A204.1 (cell line): ENCODE measurements around the gene TIMP2.
A peak's percentile ranks its signal among the peaks of the same experiment; 100 is the strongest.

Experiments used
- FAIRE-seq: peaks from 2 replicates; lab custom pipeline; 2012; peaks lifted over from hg19 to GRCh38; lab: Jason Lieb, UNC

TIMP2 gene

GRCh38 chr17:78865682-78866390 is 59.4 kb downstream of the TIMP2 start:
- peak; percentile 51 for FAIRE-seq

- no peak for FAIRE-seq
Observed at GRCh38 chr17:78864117-78864516, 61.1 kb downstream of the TIMP2 start.

- no peak for FAIRE-seq
Observed at GRCh38 chr17:78862073-78863023, 62.8 kb downstream of the TIMP2 start.

GRCh38 chr17:78861229-78861628 is 64.0 kb downstream of the TIMP2 start:
- FAIRE-seq: no peak

- FAIRE-seq: no peak
Observed at GRCh38 chr17:78859051-78859450, 66.1 kb downstream of the TIMP2 start.

GRCh38 chr17:78857266-78857665 is 67.9 kb downstream of the TIMP2 start:
- no peak for FAIRE-seq

GRCh38 chr17:78855561-78856165 is 69.5 kb downstream of the TIMP2 start:
- no peak for FAIRE-seq

- no peak for FAIRE-seq
Observed at GRCh38 chr17:78854508-78854907, 70.7 kb downstream of the TIMP2 start.

- FAIRE-seq: no peak
Observed at GRCh38 chr17:78853926-78854394, 71.2 kb downstream of the TIMP2 start.

- no peak for FAIRE-seq
Observed at GRCh38 chr17:78852709-78853121, 72.5 kb downstream of the TIMP2 start.

- no peak for FAIRE-seq
Observed at GRCh38 chr17:78849026-78849425, 76.2 kb downstream of the TIMP2 start.

GRCh38 chr17:78847052-78847451 is 78.1 kb downstream of the TIMP2 start:
- peak; percentile 81 for FAIRE-seq

- no peak for FAIRE-seq
Observed at GRCh38 chr17:78844301-78845005, 80.7 kb downstream of the TIMP2 start.

- FAIRE-seq: no peak
Observed at GRCh38 chr17:78842881-78843565, 82.2 kb downstream of the TIMP2 start.

GRCh38 chr17:78840780-78841611 is 84.2 kb downstream of the TIMP2 start, which contains the start of gene USP36:
Gene USP36, minus strand, starts transcription at chr17:78840814. Its CDS starts 4,451 bp downstream, at chr17:78836363.
- peak; percentile 84 for FAIRE-seq

- no peak for FAIRE-seq
Observed at GRCh38 chr17:78840530-78840779, 84.7 kb downstream of the TIMP2 start.

GRCh38 chr17:78839762-78840529 is 85.2 kb downstream of the TIMP2 start:
- no peak for FAIRE-seq

- FAIRE-seq: no peak
Observed at GRCh38 chr17:78839235-78839761, 85.9 kb downstream of the TIMP2 start.

- no peak for FAIRE-seq
Observed at GRCh38 chr17:78838574-78839005, 86.6 kb downstream of the TIMP2 start.
